ENCODE data around the gene PRPF8.
"Not testable (repeated sequence)": the region's sequence is repeated elsewhere in the genome, so short reads cannot be mapped to it uniquely, and the experiment has no call there.

Gene PRPF8

DNA sequence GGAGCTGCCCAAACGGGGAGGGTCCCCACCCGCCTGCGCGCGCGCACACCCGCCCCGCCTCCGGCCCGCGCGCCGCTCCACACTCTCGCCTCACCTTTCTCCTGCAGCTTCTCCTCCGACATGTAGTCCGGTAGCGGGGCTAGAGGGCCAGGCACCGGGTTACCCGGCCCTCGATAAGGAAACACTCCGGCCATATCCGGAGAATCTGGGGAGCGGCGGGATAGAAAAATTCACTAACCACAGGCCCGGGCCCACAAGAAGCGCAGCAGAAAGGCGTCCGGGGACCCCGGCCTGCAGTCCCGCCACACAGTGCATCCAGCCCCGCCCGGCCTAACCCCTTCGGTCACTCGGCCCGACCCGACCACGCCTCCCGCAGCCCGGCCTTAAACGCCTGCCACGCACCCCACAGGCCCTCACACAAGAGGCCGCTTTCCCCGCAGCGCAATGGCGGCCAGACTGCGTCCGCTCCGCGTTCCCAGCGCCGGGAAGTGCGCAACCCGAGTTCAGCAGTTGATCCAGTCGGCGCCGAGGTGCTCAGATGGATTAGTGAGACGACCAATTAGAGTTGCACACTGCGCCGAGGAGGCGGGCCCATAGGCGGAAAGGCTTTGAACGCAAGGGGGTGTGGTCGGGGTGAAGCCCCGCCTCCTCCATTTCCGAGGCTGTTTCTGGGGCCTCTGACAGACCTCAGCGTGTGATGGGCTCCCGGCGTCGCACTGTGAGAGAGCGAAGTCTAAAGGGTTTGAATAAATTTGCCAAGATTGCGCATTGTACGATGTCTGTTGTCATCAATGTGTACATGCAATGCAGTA, at the start of gene PRPF8:
Gene PRPF8 (minus strand): TSS at position 490 of the 812 bp plus-strand sequence. CDS start 296 bp downstream, at position 194.
- DNase-seq (ENCODE audit: low read depth, low spot score) = peak; percentile 96

DNA sequence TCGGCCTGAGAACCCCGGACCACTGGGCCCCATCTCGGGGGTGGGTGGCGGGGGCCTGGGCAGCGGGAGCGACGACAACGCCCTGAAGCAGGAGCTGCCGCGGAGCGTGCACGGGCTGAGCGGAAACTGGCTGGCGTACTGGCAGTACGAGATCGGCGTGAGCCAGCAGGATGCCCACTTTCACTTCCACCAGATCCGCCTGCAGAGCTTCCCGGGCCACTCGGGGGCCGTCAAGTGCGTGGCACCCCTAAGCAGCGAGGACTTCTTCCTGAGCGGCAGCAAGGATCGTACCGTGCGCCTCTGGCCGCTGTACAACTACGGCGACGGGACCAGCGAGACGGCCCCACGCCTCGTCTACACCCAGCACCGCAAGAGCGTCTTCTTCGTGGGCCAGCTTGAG, 49.1 kb upstream of the PRPF8 start:
- no peak for DNase-seq (ENCODE audit: low read depth, low spot score)

DNA sequence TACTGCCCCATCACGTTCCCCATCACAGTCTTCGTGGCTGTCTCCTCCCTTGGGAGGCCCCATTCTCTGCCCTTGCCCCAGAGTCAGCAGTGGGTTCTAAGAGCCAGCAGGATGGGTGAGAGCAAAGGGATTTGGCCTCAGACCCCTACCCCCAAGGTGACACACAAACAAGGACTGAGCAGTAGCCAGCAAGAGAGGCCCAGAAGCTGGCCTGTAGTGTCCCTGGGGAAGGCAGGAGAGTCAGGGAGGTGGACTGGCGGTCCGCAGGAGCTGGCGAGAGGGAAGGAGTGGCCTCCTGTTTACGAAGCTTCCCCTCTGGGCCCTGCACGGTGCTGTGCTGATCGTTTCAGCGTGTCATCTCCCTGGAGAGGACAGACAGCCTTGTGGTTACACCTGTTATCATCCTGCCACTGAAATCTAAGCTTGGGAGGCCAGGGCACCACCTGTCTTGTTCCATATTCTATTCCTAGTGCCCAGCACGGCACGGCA, 48.2 kb upstream of the PRPF8 start:
- no peak for DNase-seq (ENCODE audit: low read depth, low spot score)

DNA sequence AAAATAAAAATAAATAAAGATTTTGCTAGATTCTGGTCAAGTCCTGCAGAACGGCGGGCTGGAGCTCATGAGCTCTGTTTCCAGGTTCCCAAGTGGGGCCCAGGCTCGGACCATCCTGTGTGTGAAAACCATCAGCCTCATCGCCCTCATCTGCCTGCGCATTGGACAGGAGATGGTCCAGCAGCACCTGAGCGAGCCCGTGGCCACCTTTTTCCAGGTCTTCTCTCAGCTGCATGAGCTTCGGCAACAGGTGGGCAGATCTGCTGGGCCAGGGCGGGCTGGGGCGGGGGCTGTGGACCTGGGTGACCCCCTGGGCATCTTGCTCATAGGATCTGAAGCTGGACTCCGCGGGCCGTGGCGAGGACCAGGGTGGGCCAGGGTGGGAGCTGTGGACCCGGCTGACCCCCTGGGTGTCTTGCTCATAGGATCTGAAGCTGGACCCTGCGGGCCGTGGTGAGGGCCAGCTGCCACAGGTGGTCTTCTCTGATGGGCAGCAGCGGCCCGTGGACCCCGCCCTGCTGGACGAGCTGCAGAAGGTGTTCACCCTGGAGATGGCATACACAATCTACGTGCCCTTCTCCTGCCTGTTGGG, 47.7 kb upstream of the PRPF8 start:
- no peak for DNase-seq (ENCODE audit: low read depth, low spot score)

DNA sequence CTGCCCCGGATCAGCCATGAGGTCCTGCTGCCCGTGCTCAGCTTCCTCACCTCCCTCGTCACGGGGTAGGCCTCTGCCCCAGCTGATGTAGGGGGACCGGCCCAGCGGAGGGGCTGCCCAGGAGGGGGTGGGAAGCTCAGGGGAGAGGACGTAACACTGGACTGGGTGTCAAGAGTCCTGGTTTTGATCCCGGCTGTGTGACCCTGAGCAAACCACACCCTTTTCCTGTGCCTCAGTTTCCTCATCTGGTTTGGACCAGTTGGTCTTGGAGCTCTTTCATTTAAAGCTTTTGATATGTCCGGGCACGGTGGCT, 46.5 kb upstream of the PRPF8 start:
- DNase-seq (ENCODE audit: low read depth, low spot score) = no peak

DNA sequence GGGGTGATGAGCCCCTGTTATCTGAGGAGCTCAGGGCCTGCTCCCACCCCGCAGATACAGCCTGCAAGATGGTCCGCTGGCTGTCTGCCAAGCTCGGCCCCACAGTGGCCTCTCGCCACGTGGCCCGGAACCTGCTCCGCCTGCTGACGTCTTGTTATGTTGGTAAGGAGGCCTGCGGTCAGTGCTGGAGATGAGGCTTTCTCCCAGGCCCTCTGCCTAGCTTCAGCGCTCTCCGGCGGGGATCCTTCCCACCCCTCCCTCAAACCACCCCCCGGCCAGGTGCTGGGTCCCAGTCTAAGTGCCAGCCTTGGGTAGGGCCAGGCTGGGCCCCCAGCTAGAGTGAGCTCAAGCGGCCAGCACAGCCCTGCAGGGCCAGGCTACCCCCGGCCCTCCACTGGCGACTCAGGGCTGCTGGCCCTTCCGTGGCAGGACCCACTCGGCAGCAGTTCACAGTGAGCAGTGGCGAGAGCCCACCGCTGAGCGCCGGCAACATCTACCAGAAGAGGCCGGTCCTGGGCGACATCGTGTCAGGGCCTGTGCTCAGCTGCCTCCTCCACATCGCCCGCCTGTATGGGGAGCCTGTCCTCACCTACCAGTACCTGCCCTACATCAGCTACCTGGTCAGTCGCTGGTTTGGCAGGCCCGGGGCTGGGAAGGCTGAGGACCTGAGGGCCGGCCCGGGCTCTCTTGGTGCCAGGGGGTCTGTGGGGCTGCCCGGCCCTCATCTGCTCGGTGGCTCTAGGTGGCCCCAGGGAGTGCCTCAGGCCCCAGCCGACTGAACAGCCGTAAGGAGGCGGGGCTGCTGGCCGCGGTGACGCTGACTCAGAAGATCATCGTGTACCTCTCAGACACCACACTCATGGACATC, 45.9 kb upstream of the PRPF8 start:
- no peak for DNase-seq (ENCODE audit: low read depth, low spot score)

DNA sequence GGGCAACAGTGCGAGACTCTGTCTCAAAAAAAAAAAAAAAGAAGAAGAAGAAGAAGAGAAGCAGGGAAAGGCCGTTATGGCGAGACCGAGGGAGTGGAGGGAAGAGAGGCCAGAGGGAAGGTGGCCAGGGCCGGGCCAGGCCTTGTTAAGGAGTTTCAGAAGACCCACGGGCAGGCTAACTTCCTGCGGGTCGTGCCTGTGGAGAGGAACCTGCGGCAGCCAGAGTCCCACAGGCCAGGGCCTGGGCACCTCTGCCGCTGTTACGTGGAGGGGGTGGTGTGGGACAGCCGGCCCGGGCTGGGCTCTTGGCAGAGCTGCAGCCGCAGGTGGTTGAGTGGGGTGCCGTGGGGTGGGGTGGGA, 45.3 kb upstream of the PRPF8 start:
- no peak for DNase-seq (ENCODE audit: low read depth, low spot score)

DNA sequence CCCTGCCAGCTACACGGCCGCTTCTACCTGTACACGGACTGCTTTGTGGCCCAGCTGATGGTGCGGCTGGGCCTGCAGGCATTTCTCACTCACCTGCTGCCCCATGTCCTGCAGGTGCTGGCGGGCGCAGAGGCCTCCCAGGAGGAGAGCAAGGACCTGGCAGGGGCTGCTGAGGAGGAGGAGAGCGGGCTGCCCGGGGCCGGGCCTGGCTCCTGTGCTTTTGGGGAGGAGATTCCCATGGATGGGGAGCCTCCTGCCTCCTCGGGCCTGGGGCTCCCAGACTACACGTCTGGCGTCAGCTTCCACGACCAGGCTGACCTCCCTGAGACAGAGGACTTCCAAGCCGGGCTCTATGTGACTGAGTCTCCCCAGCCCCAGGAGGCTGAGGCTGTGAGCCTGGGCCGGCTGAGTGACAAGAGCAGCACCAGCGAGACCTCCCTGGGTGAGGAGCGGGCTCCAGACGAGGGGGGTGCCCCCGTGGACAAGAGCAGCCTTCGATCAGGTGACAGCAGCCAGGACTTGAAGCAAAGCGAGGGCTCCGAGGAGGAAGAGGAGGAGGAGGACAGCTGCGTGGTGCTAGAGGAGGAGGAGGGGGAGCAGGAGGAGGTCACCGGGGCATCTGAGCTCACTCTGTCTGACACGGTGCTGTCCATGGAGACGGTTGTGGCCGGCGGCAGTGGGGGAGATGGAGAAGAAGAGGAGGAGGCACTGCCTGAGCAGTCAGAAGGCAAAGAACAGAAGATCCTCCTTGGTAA, 43.4 kb upstream of the PRPF8 start:
- DNase-seq (ENCODE audit: low read depth, low spot score) = no peak

DNA sequence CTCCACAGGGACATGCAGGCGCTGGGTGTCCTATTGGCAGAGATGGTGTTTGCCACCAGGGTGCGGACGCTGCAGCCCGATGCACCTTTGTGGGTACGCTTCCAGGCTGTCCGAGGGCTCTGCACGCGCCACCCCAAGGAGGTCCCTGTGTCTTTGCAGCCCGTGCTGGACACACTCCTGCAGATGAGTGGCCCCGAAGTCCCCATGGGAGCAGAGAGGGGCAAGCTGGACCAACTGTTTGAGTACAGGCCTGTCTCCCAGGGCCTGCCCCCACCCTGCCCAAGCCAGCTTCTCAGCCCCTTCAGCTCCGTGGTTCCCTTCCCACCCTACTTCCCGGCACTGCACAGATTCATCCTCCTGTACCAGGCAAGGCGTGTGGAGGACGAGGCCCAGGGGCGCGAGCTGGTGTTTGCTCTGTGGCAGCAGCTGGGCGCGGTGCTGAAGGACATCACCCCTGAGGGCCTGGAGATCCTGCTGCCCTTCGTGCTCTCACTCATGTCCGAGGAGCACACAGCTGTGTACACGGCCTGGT, 42.7 kb upstream of the PRPF8 start:
- DNase-seq (ENCODE audit: low read depth, low spot score) = no peak

DNA sequence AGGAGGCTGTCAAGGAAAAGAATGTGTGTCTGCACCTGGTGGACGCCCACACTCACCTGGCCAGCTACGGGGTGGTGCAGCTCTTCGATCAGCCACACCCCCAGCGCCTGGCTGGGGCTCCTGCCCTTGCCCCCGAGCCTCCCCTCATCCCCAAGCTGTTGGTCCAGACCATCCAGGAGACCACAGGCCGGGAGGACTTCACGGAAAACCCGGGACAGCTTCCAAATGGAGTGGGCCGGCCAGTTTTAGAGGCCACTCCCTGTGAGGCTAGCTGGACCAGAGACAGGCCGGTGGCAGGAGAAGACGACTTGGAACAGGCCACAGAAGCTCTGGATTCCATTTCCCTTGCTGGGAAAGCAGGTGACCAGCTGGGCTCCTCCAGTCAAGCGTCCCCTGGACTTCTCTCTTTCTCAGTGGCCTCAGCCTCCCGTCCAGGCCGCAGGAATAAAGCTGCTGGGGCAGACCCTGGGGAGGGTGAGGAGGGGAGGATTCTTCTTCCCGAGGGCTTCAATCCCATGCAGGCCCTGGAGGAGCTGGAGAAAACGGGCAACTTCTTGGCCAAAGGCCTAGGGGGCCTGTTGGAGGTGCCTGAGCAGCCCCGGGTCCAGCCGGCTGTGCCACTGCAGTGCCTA, 42.1 kb upstream of the PRPF8 start:
- DNase-seq (ENCODE audit: low read depth, low spot score) = no peak

DNA sequence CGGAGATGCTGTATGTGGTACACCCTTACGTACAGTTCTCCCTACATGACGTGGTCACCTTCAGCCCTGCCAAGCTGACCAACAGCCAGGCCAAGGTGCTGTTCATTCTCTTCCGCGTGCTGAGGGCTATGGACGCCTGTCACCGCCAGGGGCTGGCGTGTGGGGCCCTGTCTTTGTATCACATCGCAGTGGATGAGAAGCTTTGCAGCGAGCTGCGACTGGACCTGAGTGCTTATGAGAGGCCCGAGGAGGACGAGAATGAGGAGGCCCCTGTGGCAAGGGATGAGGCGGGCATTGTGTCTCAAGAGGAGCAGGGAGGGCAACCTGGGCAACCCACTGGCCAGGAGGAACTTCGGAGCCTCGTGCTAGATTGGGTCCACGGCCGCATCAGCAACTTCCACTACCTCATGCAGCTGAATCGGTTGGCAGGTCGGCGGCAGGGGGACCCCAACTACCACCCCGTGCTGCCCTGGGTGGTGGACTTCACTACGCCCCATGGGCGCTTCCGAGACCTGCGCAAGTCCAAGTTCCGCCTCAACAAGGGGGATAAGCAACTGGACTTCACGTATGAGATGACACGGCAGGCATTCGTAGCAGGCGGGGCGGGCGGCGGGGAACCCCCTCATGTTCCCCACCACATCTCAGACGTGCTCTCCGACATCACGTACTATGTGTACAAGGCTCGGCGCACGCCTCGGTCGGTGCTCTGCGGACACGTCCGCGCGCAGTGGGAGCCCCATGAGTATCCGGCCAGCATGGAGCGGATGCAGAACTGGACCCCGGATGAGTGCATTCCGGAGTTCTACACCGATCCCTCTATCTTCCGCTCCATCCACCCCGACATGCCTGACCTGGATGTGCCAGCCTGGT, 41.2 kb upstream of the PRPF8 start:
- no peak for DNase-seq (ENCODE audit: low read depth, low spot score)

DNA sequence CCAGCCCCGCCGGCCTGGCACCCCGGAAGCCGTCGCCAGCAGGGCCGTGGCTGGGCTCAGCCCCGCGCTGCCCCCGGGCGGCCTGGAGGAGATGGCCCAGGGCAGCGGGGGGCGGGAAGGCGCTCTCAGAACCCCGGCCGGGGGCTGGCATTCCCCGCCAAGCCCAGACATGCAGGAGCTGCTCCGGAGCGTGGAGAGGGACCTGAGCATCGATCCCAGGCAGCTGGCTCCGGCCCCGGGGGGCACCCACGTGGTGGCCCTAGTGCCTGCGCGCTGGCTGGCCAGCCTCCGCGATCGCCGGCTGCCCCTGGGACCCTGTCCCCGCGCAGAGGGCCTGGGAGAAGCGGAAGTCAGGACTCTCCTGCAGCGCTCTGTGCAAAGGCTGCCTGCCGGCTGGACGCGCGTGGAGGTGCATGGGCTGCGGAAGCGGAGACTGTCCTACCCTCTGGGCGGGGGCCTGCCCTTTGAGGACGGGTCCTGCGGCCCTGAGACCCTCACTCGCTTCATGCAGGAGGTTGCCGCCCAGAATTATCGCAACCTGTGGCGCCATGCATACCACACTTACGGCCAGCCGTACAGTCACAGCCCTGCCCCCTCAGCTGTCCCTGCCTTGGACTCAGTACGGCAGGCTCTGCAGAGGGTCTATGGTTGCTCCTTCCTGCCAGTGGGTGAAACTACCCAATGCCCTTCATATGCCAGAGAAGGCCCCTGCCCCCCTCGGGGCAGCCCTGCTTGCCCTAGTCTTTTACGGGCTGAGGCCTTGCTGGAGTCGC, 40.4 kb upstream of the PRPF8 start:
- no peak for DNase-seq (ENCODE audit: low read depth, low spot score)

DNA sequence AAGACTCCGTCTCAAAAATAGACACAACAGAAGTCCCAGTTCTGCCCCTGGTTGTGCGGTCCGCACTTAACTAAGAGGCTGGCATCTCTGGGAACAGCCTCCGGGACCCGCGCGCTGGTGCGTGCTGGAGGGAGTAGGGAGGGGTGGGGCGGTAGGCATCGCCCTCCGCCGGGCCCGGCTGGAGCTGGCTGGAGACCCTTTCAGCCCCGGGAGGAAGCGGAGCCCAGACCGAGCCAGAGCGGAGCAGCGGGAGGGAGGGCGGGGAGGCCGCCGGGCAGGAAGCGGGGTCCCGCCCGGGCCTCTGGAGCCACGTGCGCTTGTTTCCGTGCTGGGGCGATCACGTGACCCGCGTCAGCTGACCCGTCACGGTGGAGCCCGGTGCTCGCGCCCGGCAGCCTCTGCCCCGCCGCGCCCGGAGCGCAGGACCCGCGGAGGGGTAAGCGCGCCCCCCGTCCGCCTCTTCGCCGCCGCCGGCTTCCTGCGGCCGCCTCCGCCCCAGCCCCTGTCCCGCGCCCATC, 39.7 kb upstream of the PRPF8 start, which contains the start of gene WDR81:
Gene WDR81 (plus strand): TSS at position 354 of the 518 bp plus-strand sequence. CDS start 256 bp downstream, outside the sequence.
- DNase-seq (ENCODE audit: low read depth, low spot score) = peak; percentile 69

DNA sequence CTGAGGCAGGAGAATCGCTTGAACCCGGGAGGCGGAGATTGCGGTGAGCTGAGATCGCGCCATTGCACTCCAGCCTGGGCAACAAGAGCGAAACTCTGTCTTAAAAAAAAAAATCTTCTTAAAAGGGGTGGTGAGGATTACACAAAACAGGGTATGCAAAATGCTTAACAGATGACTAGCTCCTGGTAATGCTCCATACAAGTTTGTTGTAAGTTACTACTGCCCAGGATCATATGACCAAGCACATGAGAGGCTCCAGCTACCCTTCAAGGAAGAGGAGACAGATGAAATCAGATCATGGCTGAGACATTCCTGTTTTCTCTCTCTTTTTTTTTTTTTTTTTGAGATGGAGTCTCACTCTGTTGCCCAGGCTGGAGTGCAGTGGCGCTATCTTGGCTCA, 37.4 kb upstream of the PRPF8 start:
- DNase-seq (ENCODE audit: low read depth, low spot score) = not testable (repeated sequence)

DNA sequence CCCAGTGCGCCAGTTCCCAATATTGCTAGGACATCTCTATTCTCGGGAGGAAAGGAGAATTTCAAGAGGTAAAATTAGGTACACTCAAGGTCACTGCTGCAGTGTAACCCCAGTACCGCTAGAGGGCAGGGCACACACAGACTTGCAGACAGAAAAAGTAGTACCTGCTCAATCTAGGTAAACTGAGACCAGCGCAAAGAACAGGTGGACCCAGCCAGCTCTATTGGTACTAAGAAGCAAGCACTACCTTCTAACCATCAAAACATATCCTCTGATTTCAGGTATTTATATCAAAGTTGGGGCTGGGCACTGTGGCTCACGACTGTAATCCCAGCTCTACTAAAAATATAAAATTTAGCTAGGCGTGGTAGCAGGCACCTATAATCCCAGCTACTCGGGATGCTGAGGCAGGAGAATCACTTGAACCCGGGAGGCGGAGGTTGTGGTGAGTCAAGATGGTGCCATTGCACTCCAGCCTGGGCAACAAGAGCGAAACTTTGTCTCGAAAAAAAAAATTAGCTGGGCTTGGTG, 36.3 kb upstream of the PRPF8 start:
- peak; percentile 47 for DNase-seq (ENCODE audit: low read depth, low spot score)

DNA sequence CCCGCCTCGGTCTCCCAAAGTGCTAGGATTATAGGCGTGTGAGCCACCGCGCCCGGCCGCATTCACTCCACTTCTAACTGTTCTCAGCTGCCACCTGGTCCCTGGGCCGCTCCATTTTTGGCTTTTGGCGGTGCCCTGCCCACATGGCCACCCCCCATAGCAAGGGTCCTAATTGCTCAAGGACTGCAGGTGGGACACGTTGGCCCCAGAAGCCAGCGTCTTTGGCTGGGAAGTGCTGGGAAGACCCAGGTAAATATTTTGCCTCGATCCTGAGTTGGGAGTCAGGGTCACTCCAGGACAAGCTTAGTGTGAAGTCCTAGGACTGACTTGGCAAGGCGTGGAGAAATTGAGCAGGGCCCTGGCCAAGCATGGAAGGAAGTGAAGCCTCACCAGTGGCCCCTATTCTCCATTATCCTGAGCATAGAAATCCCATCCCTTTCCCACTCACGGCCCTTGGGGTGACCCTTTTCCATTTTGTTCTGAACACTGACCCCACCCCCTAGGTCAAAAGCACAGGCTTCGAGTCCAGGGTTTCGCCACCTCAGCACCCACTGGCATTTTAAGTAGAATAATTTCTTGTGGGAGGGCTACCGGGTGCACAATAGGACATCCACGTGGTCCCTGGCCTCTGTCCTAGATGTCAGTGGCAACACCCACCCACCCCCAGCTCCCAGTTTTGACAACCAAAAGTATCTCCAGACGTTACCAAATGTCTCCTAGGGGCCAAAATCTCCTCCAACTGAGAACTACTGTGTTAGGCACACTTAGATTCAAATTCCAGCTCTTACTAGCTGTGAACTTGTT, 33.9 kb upstream of the PRPF8 start:
- DNase-seq (ENCODE audit: low read depth, low spot score) = no peak

DNA sequence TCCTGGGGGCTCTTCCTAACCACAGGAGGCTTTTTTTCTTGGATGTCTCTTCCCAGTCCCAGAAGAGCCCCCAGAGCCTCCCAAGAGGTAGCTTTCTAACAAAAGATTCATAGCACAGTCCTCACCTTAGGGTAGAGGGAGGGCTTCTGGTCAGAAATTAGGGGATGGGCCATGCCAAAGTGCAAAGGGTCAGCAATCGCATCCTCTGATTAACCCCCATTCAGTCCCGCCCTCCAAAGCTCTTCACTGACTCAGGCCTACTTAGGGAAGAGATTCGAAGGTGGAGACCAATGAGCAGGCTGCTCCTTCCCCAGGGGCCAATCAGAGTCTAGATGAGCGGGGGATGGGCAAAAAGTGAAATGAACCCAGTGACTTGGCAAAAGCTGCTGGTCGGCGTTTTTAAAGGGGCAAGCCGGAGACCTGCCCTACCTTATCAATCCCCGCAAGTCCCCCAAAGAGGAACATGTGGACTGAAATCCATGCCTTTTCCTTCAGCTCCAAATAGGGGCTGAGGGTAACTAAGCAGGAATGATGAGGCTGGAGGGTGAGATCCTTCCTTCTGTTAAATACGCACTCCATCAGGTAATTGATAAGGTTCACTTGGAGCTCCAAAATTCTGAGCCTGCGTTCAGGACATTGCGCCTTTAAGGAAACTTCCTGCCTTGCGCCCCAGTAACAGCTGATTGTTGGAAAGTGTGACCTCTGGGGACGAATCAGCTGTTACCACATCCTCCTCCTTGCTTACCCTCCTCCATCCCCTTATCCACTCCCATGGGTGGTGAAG, 32.4 kb upstream of the PRPF8 start:
- peak; percentile 83 for DNase-seq (ENCODE audit: low read depth, low spot score)

Measured in activated CD4-positive, CD25-positive, alpha-beta regulatory T cell treated with anti-CD3 and anti-CD28 coated beads, Interleukin-2, amount 50 U/mL, for 16 hours (primary cell).